ENCODE data around the gene ADISSP.

Gene ADISSP

GRCh38 chr20:3751675-3752385 is 15.7 kb downstream of the ADISSP start:
- Histone ChIP-seq H3K27me3 (no peaks in the 10 kb centered on the region), H3K9me3 (no peaks in the 10 kb centered on the region), H3K27ac (no peak overlapping the region), H4K20me1 (peaks cover 47% of the 10 kb centered on the region), H3K4me3 (peak overlapping the region; percentile 63), H3K4me2 (peak overlapping the region; percentile 74), H3K9ac (0 out of 2 replicates have a peak overlapping the region, but pooled peaks have one; percentile 19), H3K36me3 (peaks cover 60% of the 10 kb centered on the region), H3K4me1 (peaks cover 17% of the 10 kb centered on the region)
- TF ChIP-seq Cebpa-rat (IDR thresholded peaks at IDR 0.05): no peak

- Histone ChIP-seq H3K36me3 (peaks cover 55% of the 10 kb centered on the region), H3K4me2 (peak overlapping the region; percentile 74), H3K9me3 (no peaks in the 10 kb centered on the region), H3K9ac (no peak overlapping the region), H3K4me1 (peaks cover 17% of the 10 kb centered on the region), H3K27me3 (no peaks in the 10 kb centered on the region), H3K27ac (no peak overlapping the region), H4K20me1 (peaks cover 43% of the 10 kb centered on the region), H3K4me3 (peak overlapping the region; percentile 63)
- no peak for TF ChIP-seq Cebpa-rat (IDR thresholded peaks at IDR 0.05)
Measured at GRCh38 chr20:3751305-3751674, 16.3 kb downstream of the ADISSP start.

- 0 out of 2 replicates have a peak, but pooled peaks cover 2% of the 10 kb centered on the region for H3K27me3 ChIP-seq
- H3K4me3 ChIP-seq: no peak overlapping the region
- no peak overlapping the region for H3K27ac ChIP-seq
- peaks cover 29% of the 10 kb centered on the region for H4K20me1 ChIP-seq
- H3K9ac ChIP-seq: no peak overlapping the region
- H3K4me2 ChIP-seq: no peak overlapping the region
- H3K4me1 ChIP-seq: peaks cover 25% of the 10 kb centered on the region
- no peak for TF ChIP-seq Cebpa-rat (IDR thresholded peaks at IDR 0.05)
- no peaks in the 10 kb centered on the region for H3K9me3 ChIP-seq
- H3K36me3 ChIP-seq: peaks cover 41% of the 10 kb centered on the region
Measured at GRCh38 chr20:3749689-3750531, 17.6 kb downstream of the ADISSP start.

- TF ChIP-seq Cebpa-rat (IDR thresholded peaks at IDR 0.05): no peak
- H3K9ac ChIP-seq: no peak overlapping the region
- no peak overlapping the region for H3K4me2 ChIP-seq
- H3K36me3 ChIP-seq: peaks cover 34% of the 10 kb centered on the region
- H3K27ac ChIP-seq: no peak overlapping the region
- H3K9me3 ChIP-seq: no peaks in the 10 kb centered on the region
- H3K4me1 ChIP-seq: peaks cover 25% of the 10 kb centered on the region
- H4K20me1 ChIP-seq: peaks cover 22% of the 10 kb centered on the region
- H3K27me3 ChIP-seq: 0 out of 2 replicates have a peak, but pooled peaks cover 2% of the 10 kb centered on the region
- H3K4me3 ChIP-seq: no peak overlapping the region
Measured at GRCh38 chr20:3749087-3749688, 18.4 kb downstream of the ADISSP start.

- Histone ChIP-seq H3K4me2 (no peak overlapping the region), H3K27me3 (0 out of 2 replicates have a peak, but pooled peaks cover 2% of the 10 kb centered on the region), H4K20me1 (peaks cover 11% of the 10 kb centered on the region), H3K4me1 (peaks cover 24% of the 10 kb centered on the region), H3K4me3 (no peak overlapping the region), H3K9ac (no peak overlapping the region), H3K9me3 (no peaks in the 10 kb centered on the region), H3K27ac (no peak overlapping the region), H3K36me3 (peaks cover 26% of the 10 kb centered on the region)
- TF ChIP-seq Cebpa-rat (IDR thresholded peaks at IDR 0.05): no peak
Measured at GRCh38 chr20:3748073-3748472, 19.5 kb downstream of the ADISSP start.

GRCh38 chr20:3747471-3747870 is 20.1 kb downstream of the ADISSP start:
- no peak overlapping the region for H3K4me2 ChIP-seq
- no peaks in the 10 kb centered on the region for H3K9me3 ChIP-seq
- H3K4me1 ChIP-seq: peaks cover 18% of the 10 kb centered on the region
- H3K27me3 ChIP-seq: 0 out of 2 replicates have a peak, but pooled peaks cover 2% of the 10 kb centered on the region
- TF ChIP-seq Cebpa-rat (IDR thresholded peaks at IDR 0.05): no peak
- H3K36me3 ChIP-seq: peaks cover 22% of the 10 kb centered on the region
- H3K9ac ChIP-seq: no peak overlapping the region
- H4K20me1 ChIP-seq: peaks cover 5% of the 10 kb centered on the region
- no peak overlapping the region for H3K4me3 ChIP-seq
- no peak overlapping the region for H3K27ac ChIP-seq

- 0 out of 2 replicates have a peak, but pooled peaks cover 2% of the 10 kb centered on the region for H3K27me3 ChIP-seq
- no peaks in the 10 kb centered on the region for H4K20me1 ChIP-seq
- no peak overlapping the region for H3K27ac ChIP-seq
- no peak overlapping the region for H3K9ac ChIP-seq
- H3K9me3 ChIP-seq: no peaks in the 10 kb centered on the region
- no peak for TF ChIP-seq Cebpa-rat (IDR thresholded peaks at IDR 0.05)
- H3K4me2 ChIP-seq: peak overlapping the region; percentile 28
- peaks cover 8% of the 10 kb centered on the region; the same call in 1 of the 2 replicates for H3K4me1 ChIP-seq
- H3K4me3 ChIP-seq: no peak overlapping the region
- peaks cover 5% of the 10 kb centered on the region; the same call in 1 of the 2 replicates for H3K36me3 ChIP-seq
Measured at GRCh38 chr20:3745686-3746173, 21.8 kb downstream of the ADISSP start.

GRCh38 chr20:3744806-3745685 is 22.5 kb downstream of the ADISSP start:
- Histone ChIP-seq H3K27me3 (0 out of 2 replicates have a peak, but pooled peaks cover 2% of the 10 kb centered on the region), H3K36me3 (no peaks in the 10 kb centered on the region), H3K9ac (no peak overlapping the region), H3K4me3 (no peak overlapping the region), H3K27ac (no peak overlapping the region), H4K20me1 (no peaks in the 10 kb centered on the region), H3K4me1 (peaks cover 8% of the 10 kb centered on the region; the same call in 1 of the 2 replicates), H3K9me3 (no peaks in the 10 kb centered on the region), H3K4me2 (peak overlapping the region; percentile 32)
- TF ChIP-seq Cebpa-rat (IDR thresholded peaks at IDR 0.05): no peak

- H3K9me3 ChIP-seq: no peaks in the 10 kb centered on the region
- TF ChIP-seq Cebpa-rat (IDR thresholded peaks at IDR 0.05): no peak
- H3K27ac ChIP-seq: no peak overlapping the region
- H3K4me3 ChIP-seq: no peak overlapping the region
- H4K20me1 ChIP-seq: no peaks in the 10 kb centered on the region
- peaks cover 8% of the 10 kb centered on the region; the same call in 1 of the 2 replicates for H3K4me1 ChIP-seq
- no peak overlapping the region for H3K4me2 ChIP-seq
- no peaks in the 10 kb centered on the region for H3K36me3 ChIP-seq
- H3K9ac ChIP-seq: no peak overlapping the region
- H3K27me3 ChIP-seq: 0 out of 2 replicates have a peak, but pooled peaks cover 2% of the 10 kb centered on the region
Measured at GRCh38 chr20:3744037-3744436, 23.5 kb downstream of the ADISSP start.

All from BLaER1 (cell line).